HG02852 (cell line): ENCODE data around the gene EHHADH.
"Not testable (repeated sequence)": the region's sequence is repeated elsewhere in the genome, so short reads cannot be mapped to it uniquely, and the experiment has no call there.

Source experiments
- ATAC-seq: cut with Tn5 transposase; IDR thresholded peaks from one replicate; pipeline ENCODE4 v1.9.1; 2021; ENCODE audit warnings: mild to moderate bottlenecking, moderate library complexity; ENCODE audit not compliant: unreplicated experiment

The EHHADH gene

GRCh38 chr3:185253133-185253532 is 716 bp downstream of the EHHADH start:
- ATAC-seq, result not testable (repeated sequence)

- ATAC-seq, result no peak
Observed at GRCh38 chr3:185251272-185251671, 2.6 kb downstream of the EHHADH start.

GRCh38 chr3:185250653-185251052 is 3.2 kb downstream of the EHHADH start:
- ATAC-seq, result no peak

GRCh38 chr3:185250247-185250646 is 3.6 kb downstream of the EHHADH start:
- ATAC-seq, result no peak

- ATAC-seq, result no peak
Observed at GRCh38 chr3:185242642-185243041, 11.2 kb downstream of the EHHADH start.

- ATAC-seq, result no peak
Observed at GRCh38 chr3:185236969-185237368, 16.9 kb downstream of the EHHADH start.

- ATAC-seq, result no peak
Observed at GRCh38 chr3:185233328-185233727, 20.5 kb downstream of the EHHADH start.

GRCh38 chr3:185226526-185226925 is 27.3 kb downstream of the EHHADH start:
- not testable (repeated sequence) for ATAC-seq

- ATAC-seq, result no peak
Observed at GRCh38 chr3:185225523-185225922, 28.3 kb downstream of the EHHADH start.

GRCh38 chr3:185225080-185225479 is 28.8 kb downstream of the EHHADH start:
- no peak for ATAC-seq

GRCh38 chr3:185221203-185221602 is 32.6 kb downstream of the EHHADH start:
- no peak for ATAC-seq

- ATAC-seq, result no peak
Observed at GRCh38 chr3:185216607-185216958, 37.3 kb downstream of the EHHADH start.

- no peak for ATAC-seq
Observed at GRCh38 chr3:185215873-185216606, 37.8 kb downstream of the EHHADH start.

- no peak for ATAC-seq
Observed at GRCh38 chr3:185212559-185212958, 41.3 kb downstream of the EHHADH start.

GRCh38 chr3:185212086-185212485 is 41.8 kb downstream of the EHHADH start:
- no peak for ATAC-seq

GRCh38 chr3:185210621-185211142 is 43.2 kb downstream of the EHHADH start:
- ATAC-seq, result no peak

GRCh38 chr3:185208823-185209222 is 45.0 kb downstream of the EHHADH start:
- ATAC-seq, result no peak

- peak; percentile 97 for ATAC-seq
Observed at GRCh38 chr3:185207931-185208746, 45.7 kb downstream of the EHHADH start.

- ATAC-seq, result no peak
Observed at GRCh38 chr3:185207481-185207880, 46.4 kb downstream of the EHHADH start.

- ATAC-seq, result no peak
Observed at GRCh38 chr3:185205865-185206264, 48.0 kb downstream of the EHHADH start.

GRCh38 chr3:185204894-185205293 is 49.0 kb downstream of the EHHADH start:
- no peak for ATAC-seq

GRCh38 chr3:185200639-185201038 is 53.2 kb downstream of the EHHADH start:
- no peak for ATAC-seq
